Measurements from ENCODE around the gene LTBP1.

DNA sequence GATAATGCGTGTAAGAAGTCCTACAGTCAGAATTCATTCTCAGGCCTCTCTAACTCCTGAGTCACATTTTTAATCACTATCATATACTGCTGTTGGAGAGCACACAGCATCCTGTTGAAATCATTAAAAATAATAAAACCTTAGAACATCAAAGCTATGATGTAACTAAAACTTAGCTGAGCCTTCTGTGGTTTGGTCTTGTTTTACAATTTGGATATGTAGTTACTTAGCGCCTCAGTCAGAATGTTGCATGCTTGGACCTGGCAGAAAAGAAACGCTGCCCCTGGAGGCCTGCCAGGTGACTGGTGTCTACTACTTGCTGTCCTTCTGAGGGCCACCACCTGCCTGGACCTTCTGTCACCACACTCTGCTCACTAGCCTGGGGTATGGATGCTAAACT is 268.5 kb downstream of the LTBP1 start:
- TF ChIP-seq, protein P1, sequence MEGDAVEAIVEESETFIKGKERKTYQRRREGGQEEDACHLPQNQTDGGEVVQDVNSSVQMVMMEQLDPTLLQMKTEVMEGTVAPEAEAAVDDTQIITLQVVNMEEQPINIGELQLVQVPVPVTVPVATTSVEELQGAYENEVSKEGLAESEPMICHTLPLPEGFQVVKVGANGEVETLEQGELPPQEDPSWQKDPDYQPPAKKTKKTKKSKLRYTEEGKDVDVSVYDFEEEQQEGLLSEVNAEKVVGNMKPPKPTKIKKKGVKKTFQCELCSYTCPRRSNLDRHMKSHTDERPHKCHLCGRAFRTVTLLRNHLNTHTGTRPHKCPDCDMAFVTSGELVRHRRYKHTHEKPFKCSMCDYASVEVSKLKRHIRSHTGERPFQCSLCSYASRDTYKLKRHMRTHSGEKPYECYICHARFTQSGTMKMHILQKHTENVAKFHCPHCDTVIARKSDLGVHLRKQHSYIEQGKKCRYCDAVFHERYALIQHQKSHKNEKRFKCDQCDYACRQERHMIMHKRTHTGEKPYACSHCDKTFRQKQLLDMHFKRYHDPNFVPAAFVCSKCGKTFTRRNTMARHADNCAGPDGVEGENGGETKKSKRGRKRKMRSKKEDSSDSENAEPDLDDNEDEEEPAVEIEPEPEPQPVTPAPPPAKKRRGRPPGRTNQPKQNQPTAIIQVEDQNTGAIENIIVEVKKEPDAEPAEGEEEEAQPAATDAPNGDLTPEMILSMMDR (IDR thresholded peaks at IDR 0.05; ENCODE audit: insufficient read depth, low read depth, low read length), result no peak
- no peak for TF ChIP-seq EZH2 (IDR thresholded peaks at IDR 0.05; ENCODE audit: insufficient read depth, low read length)

Measured in astrocyte (in vitro differentiated cells and primary cell).